K562 (cell line): ENCODE data around the gene DIP2B. TPM values are rescaled to one million over a fixed set of nuclear protein-coding genes. Genes with fewer than 3 reads are reported as not detected.

Source experiments
- ATAC-seq: fragments of 200-7000 bp; cut with Tn5 transposase; 3 replicates; pipeline ENCODE4 v1.9.1; 2020; ENCODE audit warnings: moderate library complexity
- BruUV-seq: library from RNA; stranded (reverse); fragments of 400-500 nt; replicated peaks from 2 replicates; lab custom pipeline; 2021; lab: Mats Ljungman, UMichigan
- CTCF ChIA-PET: fragments of 300-600 bp; formaldehyde crosslinking; extraction: SDS; loops from one replicate; lab custom pipeline; 2021; ENCODE audit warnings: low intra/inter-chr PET ratio; lab: Yijun Ruan, JAX
- POLR2A ChIA-PET: fragments of 300-600, 350-650 bp; sonication (Branson Sonifier 250); formaldehyde crosslinking; extraction: SDS; loops from one replicate; lab custom pipeline; 2021; ENCODE audit warnings: antibody characterized with exemption, inconsistent platforms; lab: Yijun Ruan, JAX
- DNase-seq, 4 experiments: peaks; one replicate each; pipeline versions ENCODE4 v3.0.0 to v3.0.0-alpha.2; 2011 to 2018; ENCODE audit warnings: low spot score in 3 of 4, mixed read lengths in 3 of 4; ENCODE audit errors: extremely low read depth in 1 of 4
- FAIRE-seq: peaks from 2 replicates; lab custom pipeline; 2011; peaks lifted over from hg19 to GRCh38; lab: Jason Lieb, UNC
- H2AFZ ChIP-seq: 2 replicates; pipeline ENCODE4 v1.6.0; 2011; ENCODE audit warnings: low read depth, low read length, control low read depth, inconsistent platforms
- H3K27ac ChIP-seq: fragments of 200-600 bp; 3 replicates; pipeline ENCODE4 v1.8.0; 2011; ENCODE audit warnings: low read depth, mild to moderate bottlenecking, control low read depth, inconsistent platforms, low read length, moderate library complexity, mixed read lengths; ENCODE audit errors: extremely low read depth
- H3K27me3 ChIP-seq, 2 experiments: fragments of 300-600 bp in 1 of 2; 2 replicates in 1 of 2; 3 replicates in 1 of 2; pipeline versions ENCODE4 v1.6.0 to v1.8.0; 2011; ENCODE audit warnings: inconsistent platforms in 2 of 2, low read length in 2 of 2, mild to moderate bottlenecking in 1 of 2, mixed read lengths in 1 of 2, moderate library complexity in 1 of 2; ENCODE audit not compliant: control insufficient read depth in 2 of 2, insufficient read depth in 2 of 2
- H3K36me3 ChIP-seq: fragments of 300-600 bp; 3 replicates; pipeline ENCODE4 v1.8.0; 2011; ENCODE audit warnings: mild to moderate bottlenecking, low read length, inconsistent platforms; ENCODE audit not compliant: control insufficient read depth, insufficient read depth
- H3K4me1 ChIP-seq, 2 experiments: fragments of 200-600 bp in 1 of 2; replicated peaks in 1 of 2; 2 replicates in 1 of 2; 3 replicates in 1 of 2; pipeline versions ENCODE4 v1.5.1 to v1.8.0; 2011; ENCODE audit warnings: inconsistent platforms in 2 of 2, low read length in 2 of 2, mild to moderate bottlenecking in 1 of 2, mixed read lengths in 1 of 2, moderate library complexity in 1 of 2; ENCODE audit not compliant: control insufficient read depth in 2 of 2, insufficient read depth in 2 of 2
- H3K4me2 ChIP-seq: 2 replicates; pipeline ENCODE4 v1.6.1; 2011; ENCODE audit warnings: low read length, control low read depth, inconsistent platforms, mixed read lengths; ENCODE audit not compliant: insufficient read depth
- H3K4me3 ChIP-seq: fragments of 200-600 bp; sonication (generic), shearing (Covaris generic); 2 replicates; pipeline ENCODE4 v1.5.1; 2016; ENCODE audit warnings: control low read depth, inconsistent platforms
- H3K79me2 ChIP-seq: fragments of 200-600 bp; 3 replicates; pipeline ENCODE4 v1.8.0; 2011; ENCODE audit warnings: low read length, inconsistent platforms; ENCODE audit not compliant: control insufficient read depth, insufficient read depth
- H3K9ac ChIP-seq, 2 experiments: 2 replicates each; pipeline versions ENCODE4 v1.6.0 to v1.6.1; 2011; ENCODE audit warnings: low read depth in 2 of 2, low read length in 2 of 2, control low read depth in 1 of 2, inconsistent platforms in 1 of 2, mild to moderate bottlenecking in 1 of 2, mixed read lengths in 1 of 2; ENCODE audit not compliant: insufficient read depth in 1 of 2
- H3K9me1 ChIP-seq: one replicate; pipeline ENCODE4 v1.6.0; 2011; ENCODE audit warnings: inconsistent platforms, mild to moderate bottlenecking, low read length, moderate library complexity; ENCODE audit not compliant: control insufficient read depth, insufficient read depth
- H3K9me3 ChIP-seq: replicated peaks from 2 replicates; pipeline ENCODE4 v1.5.1; 2011; ENCODE audit warnings: low read depth, low read length, inconsistent platforms; ENCODE audit not compliant: control insufficient read depth, insufficient read depth
- H4K20me1 ChIP-seq: replicated peaks from 2 replicates; pipeline ENCODE4 v1.6.1; 2011; ENCODE audit warnings: low read length, inconsistent platforms, mixed read lengths; ENCODE audit not compliant: control insufficient read depth, insufficient read depth
- ETV6 ChIP-seq, 3 experiments: fragments of 150-350 bp in 1 of 3; sonication (generic) in 1 of 3; formaldehyde crosslinking in 1 of 3; IDR thresholded peaks; 2 replicates each; pipeline versions ENCODE4 v1.6.1 to v1.8.0; 2014 to 2022; ENCODE audit warnings: borderline replicate concordance in 2 of 3, low read depth in 2 of 3, antibody characterized with exemption in 1 of 3, low read length in 1 of 3, mild to moderate bottlenecking in 1 of 3, missing genetic modification reagents in 1 of 3
- FIP1L1 ChIP-seq: fragments of 200-400 bp; formaldehyde crosslinking; IDR thresholded peaks from 2 replicates; pipeline ENCODE4 v1.6.1; 2018; ENCODE audit warnings: mild to moderate bottlenecking, low read depth, low read length; ENCODE audit not compliant: poor library complexity, severe bottlenecking
- HSF4 ChIP-seq: fragments of 250-450 bp; sonication (Bioruptor Pico); IDR thresholded peaks from 2 replicates; pipeline ENCODE4 v2.1.2; 2022; ENCODE audit warnings: mild to moderate bottlenecking, moderate library complexity, borderline replicate concordance
- ZNF121 ChIP-seq: sonication (generic); formaldehyde crosslinking; conservative IDR thresholded peaks from 2 replicates; pipeline ENCODE4 v1.8.0; 2022; ENCODE audit warnings: missing genetic modification reagents
- ZNF197 ChIP-seq: fragments of 200-800 bp; sonication (Bioruptor generic); IDR thresholded peaks from 2 replicates; pipeline ENCODE4 v1.6.1; 2016; ENCODE audit warnings: low read depth, missing genetic modification characterization, missing compliant biosample characterization
- WGBS: fragments of 100-300 bp; shearing (Covaris generic); methylation state at CpG from one replicate; pipeline ENCODE4 v1.1.6; 2016; ENCODE audit warnings: low coverage, mixed read lengths; ENCODE audit not compliant: insufficient coverage; ENCODE audit errors: missing lambda C conversion rate; 5-methylcytosine and 5-hydroxymethylcytosine counted together
- in situ Hi-C: fragments of 300-500 bp; cut with MboI; formaldehyde crosslinking; loops from 4 replicates; pipeline ENCODE4 v1.15.0; 2018; ENCODE audit warnings: inconsistent platforms, mixed read lengths
- intact Hi-C: fragments of 100-400 bp; cut with micrococcal nuclease; formaldehyde crosslinking; loops from 2 replicates; pipeline ENCODE4 v1.14.2; 2022
- polyA plus RNA-seq, 8 experiments: library from polyadenylated mRNA; depleted of rRNA in 4 of 8; stranded (reverse) in 5 of 8; unstranded in 3 of 8; fragments of >200 nt; fragmentation: Nextera tagmentation in 2 of 8; fragmentation: Illumina TruSeq in 1 of 8; extraction: Ambion mirVana in 2 of 8; extraction: Trizol in 1 of 8; gene quantifications; 2 replicates each; pipeline versions ENCODE4 v1.2.1 to v1.2.3, GENCODE V29; 2011 to 2014; ENCODE audit warnings: inconsistent platforms in 1 of 8, missing spikeins in 1 of 8
- total RNA-seq, 7 experiments: library from RNA; depleted of rRNA in 6 of 7; stranded (reverse); fragments of >200 nt in 6 of 7; fragmentation: Illumina TruSeq in 2 of 7; extraction: Trizol in 2 of 7; gene quantifications; 2 replicates each; pipeline versions ENCODE4 v1.2.1 to v1.2.3, GENCODE V29; 2011 to 2021; ENCODE audit warnings: low replicate concordance in 1 of 7
- TF ChIP-seq, protein P1 (sequence below): fragments of 250-450 bp; sonication (Bioruptor Pico); IDR thresholded peaks from 2 replicates; pipeline ENCODE4 v1.8.0; 2022; ENCODE audit warnings: moderate library complexity, mild to moderate bottlenecking, inconsistent platforms
- TF ChIP-seq, protein P2 (sequence below): sonication (generic); formaldehyde crosslinking; IDR thresholded peaks from 2 replicates; pipeline ENCODE4 v1.8.0; 2022; ENCODE audit warnings: mild to moderate bottlenecking, missing genetic modification reagents
- TF ChIP-seq, protein P3 (sequence below): IDR thresholded peaks from 2 replicates; pipeline ENCODE4 v1.6.1; 2016; ENCODE audit warnings: missing genetic modification characterization, missing compliant biosample characterization
- TF ChIP-seq, protein P4 (sequence below): fragments of 450-650 bp; conservative IDR thresholded peaks from 2 replicates; pipeline ENCODE4 v1.6.1; 2016; ENCODE audit warnings: missing genetic modification characterization, low read depth, mild to moderate bottlenecking, missing compliant biosample characterization, moderate library complexity

The DIP2B gene
- total and polyA plus RNA-seq, 9 of the 15 experiments (the other 6 are each of a cell fraction or from before 2014, with no cell fraction given): 4.6 to 26.1 (median 18.8) TPM

DNA sequence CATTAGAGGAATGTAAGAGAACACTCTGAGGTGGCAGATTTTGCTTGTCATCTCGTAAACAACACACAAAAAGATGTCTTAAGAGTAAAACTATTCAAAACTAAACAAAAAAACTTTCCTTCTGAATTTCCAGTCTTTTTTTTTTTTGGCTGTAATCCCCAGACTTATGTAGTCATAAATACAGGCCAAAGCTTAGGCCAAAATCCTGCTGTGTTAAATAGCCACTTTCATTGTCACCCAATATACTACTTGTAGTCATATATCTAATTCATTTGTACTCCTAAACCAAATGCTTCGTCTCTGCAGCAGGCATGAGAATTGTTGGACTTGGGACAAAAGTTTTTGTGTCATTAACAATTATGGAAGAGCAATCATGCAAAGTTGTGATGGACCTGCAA lies 155.6 kb downstream of the DIP2B start:
- DNase-seq: no peak
- H3K27me3 ChIP-seq: no peaks in the 10 kb centered on the region
- in situ Hi-C loops (no loop called here), intact Hi-C loops (no loop called here)
- no peak for ATAC-seq
- ChIA-PET CTCF (no interaction called here), POLR2A (no interaction called here)
- H4K20me1 ChIP-seq: no peaks in the 10 kb centered on the region
- no peaks in the 10 kb centered on the region for H3K9me1 ChIP-seq
- BruUV-seq: no TSS peak
- H3K9me3 ChIP-seq: no peaks in the 10 kb centered on the region
- no peak overlapping the region for H3K4me2 ChIP-seq
- peaks cover 8% of the 10 kb centered on the region for H3K36me3 ChIP-seq
- no peaks in the 10 kb centered on the region for H3K4me1 ChIP-seq
- H2AFZ ChIP-seq: no peak overlapping the region
- H3K9ac ChIP-seq: no peak overlapping the region
- no peak overlapping the region for H3K27ac ChIP-seq
- no peak overlapping the region for H3K4me3 ChIP-seq
- WGBS: 79% methylated on average over 2 of the region's 2 CpGs
- no peaks in the 10 kb centered on the region for H3K79me2 ChIP-seq
- TF ChIP-seq HSF4 (CRISPR knock-in tag): no peak
- TF ChIP-seq ZNF197 (CRISPR knock-in tag): no peak
- TF ChIP-seq, protein P1, sequence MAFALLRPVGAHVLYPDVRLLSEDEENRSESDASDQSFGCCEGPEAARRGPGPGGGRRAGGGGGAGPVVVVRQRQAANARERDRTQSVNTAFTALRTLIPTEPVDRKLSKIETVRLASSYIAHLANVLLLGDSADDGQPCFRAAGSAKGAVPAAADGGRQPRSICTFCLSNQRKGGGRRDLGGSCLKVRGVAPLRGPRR (CRISPR knock-in tag): no peak
- TF ChIP-seq, protein P2, sequence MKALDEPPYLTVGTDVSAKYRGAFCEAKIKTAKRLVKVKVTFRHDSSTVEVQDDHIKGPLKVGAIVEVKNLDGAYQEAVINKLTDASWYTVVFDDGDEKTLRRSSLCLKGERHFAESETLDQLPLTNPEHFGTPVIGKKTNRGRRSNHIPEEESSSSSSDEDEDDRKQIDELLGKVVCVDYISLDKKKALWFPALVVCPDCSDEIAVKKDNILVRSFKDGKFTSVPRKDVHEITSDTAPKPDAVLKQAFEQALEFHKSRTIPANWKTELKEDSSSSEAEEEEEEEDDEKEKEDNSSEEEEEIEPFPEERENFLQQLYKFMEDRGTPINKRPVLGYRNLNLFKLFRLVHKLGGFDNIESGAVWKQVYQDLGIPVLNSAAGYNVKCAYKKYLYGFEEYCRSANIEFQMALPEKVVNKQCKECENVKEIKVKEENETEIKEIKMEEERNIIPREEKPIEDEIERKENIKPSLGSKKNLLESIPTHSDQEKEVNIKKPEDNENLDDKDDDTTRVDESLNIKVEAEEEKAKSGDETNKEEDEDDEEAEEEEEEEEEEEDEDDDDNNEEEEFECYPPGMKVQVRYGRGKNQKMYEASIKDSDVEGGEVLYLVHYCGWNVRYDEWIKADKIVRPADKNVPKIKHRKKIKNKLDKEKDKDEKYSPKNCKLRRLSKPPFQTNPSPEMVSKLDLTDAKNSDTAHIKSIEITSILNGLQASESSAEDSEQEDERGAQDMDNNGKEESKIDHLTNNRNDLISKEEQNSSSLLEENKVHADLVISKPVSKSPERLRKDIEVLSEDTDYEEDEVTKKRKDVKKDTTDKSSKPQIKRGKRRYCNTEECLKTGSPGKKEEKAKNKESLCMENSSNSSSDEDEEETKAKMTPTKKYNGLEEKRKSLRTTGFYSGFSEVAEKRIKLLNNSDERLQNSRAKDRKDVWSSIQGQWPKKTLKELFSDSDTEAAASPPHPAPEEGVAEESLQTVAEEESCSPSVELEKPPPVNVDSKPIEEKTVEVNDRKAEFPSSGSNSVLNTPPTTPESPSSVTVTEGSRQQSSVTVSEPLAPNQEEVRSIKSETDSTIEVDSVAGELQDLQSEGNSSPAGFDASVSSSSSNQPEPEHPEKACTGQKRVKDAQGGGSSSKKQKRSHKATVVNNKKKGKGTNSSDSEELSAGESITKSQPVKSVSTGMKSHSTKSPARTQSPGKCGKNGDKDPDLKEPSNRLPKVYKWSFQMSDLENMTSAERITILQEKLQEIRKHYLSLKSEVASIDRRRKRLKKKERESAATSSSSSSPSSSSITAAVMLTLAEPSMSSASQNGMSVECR (CRISPR knock-in tag): no peak
- TF ChIP-seq, protein P3, sequence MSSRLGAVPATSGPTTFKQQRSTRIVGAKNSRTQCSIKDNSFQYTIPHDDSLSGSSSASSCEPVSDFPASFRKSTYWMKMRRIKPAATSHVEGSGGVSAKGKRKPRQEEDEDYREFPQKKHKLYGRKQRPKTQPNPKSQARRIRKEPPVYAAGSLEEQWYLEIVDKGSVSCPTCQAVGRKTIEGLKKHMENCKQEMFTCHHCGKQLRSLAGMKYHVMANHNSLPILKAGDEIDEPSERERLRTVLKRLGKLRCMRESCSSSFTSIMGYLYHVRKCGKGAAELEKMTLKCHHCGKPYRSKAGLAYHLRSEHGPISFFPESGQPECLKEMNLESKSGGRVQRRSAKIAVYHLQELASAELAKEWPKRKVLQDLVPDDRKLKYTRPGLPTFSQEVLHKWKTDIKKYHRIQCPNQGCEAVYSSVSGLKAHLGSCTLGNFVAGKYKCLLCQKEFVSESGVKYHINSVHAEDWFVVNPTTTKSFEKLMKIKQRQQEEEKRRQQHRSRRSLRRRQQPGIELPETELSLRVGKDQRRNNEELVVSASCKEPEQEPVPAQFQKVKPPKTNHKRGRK: no peak
- TF ChIP-seq, protein P4, sequence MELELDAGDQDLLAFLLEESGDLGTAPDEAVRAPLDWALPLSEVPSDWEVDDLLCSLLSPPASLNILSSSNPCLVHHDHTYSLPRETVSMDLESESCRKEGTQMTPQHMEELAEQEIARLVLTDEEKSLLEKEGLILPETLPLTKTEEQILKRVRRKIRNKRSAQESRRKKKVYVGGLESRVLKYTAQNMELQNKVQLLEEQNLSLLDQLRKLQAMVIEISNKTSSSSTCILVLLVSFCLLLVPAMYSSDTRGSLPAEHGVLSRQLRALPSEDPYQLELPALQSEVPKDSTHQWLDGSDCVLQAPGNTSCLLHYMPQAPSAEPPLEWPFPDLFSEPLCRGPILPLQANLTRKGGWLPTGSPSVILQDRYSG (tag): no peak
- no peak for TF ChIP-seq ETV6 (IDR thresholded peaks at IDR 0.05; ENCODE audit: borderline replicate concordance in 1 of 2, low read depth in 2 of 2, low read length in 1 of 2)
- no peak for TF ChIP-seq ETV6 (CRISPR knock-in tag; IDR thresholded peaks at IDR 0.05; ENCODE audit: borderline replicate concordance)
- TF ChIP-seq ZNF121 (CRISPR knock-in tag): no peak
- TF ChIP-seq FIP1L1: no peak
- FAIRE-seq: no peak
